SK-N-SH treated with all-trans-retinoic acid at 6 μM for 48 hours (cell line): ENCODE data around the gene SKAP2.

Source experiments
- ARNTL ChIP-seq: fragments of 450-650 bp; formaldehyde crosslinking; IDR thresholded peaks from 2 replicates; pipeline ENCODE4 v1.5.0; 2020; ENCODE audit warnings: low read depth, mild to moderate bottlenecking, moderate library complexity, borderline replicate concordance
- CREB5 ChIP-seq: fragments of 250-450 bp; sonication (Bioruptor Pico); IDR thresholded peaks from 2 replicates; pipeline ENCODE4 v1.5.1; 2020; ENCODE audit warnings: low read depth, mild to moderate bottlenecking, moderate library complexity
- CSDC2 ChIP-seq: fragments of 250-450 bp; sonication (Bioruptor Pico); IDR thresholded peaks from 2 replicates; pipeline ENCODE4 v1.5.0; 2020; ENCODE audit warnings: mild to moderate bottlenecking, moderate library complexity
- CSRNP3 ChIP-seq: fragments of 250-450 bp; sonication (Bioruptor Pico); IDR thresholded peaks from 2 replicates; pipeline ENCODE4 v1.5.1; 2021; ENCODE audit warnings: mild to moderate bottlenecking, moderate library complexity
- ESRRG ChIP-seq: fragments of 250-450 bp; sonication (Bioruptor Pico); IDR thresholded peaks from 2 replicates; pipeline ENCODE4 v1.6.1; 2021; ENCODE audit warnings: mild to moderate bottlenecking
- GLIS3 ChIP-seq: fragments of 250-450 bp; sonication (Bioruptor Pico); IDR thresholded peaks from 2 replicates; pipeline ENCODE4 v1.5.0; 2020; ENCODE audit warnings: mild to moderate bottlenecking, moderate library complexity
- ISL1 ChIP-seq: fragments of 250-450 bp; sonication (Bioruptor Pico); IDR thresholded peaks from 2 replicates; pipeline ENCODE4 v2.1.2; 2022; ENCODE audit warnings: mild to moderate bottlenecking, moderate library complexity
- OSR1 ChIP-seq: fragments of 250-450 bp; sonication (Bioruptor Pico); IDR thresholded peaks from 2 replicates; pipeline ENCODE4 v1.8.0; 2022; ENCODE audit warnings: moderate library complexity, mild to moderate bottlenecking, inconsistent platforms
- PATZ1 ChIP-seq: fragments of 250-450 bp; sonication (Bioruptor Pico); IDR thresholded peaks from 2 replicates; pipeline ENCODE4 v1.8.0; 2020; ENCODE audit warnings: mild to moderate bottlenecking, moderate library complexity, borderline replicate concordance
- TSHZ2 ChIP-seq: fragments of 250-450 bp; sonication (Bioruptor Pico); IDR thresholded peaks from 2 replicates; pipeline ENCODE4 v1.5.0; 2020; ENCODE audit warnings: mild to moderate bottlenecking, moderate library complexity
- ZC3H10 ChIP-seq: fragments of 250-450 bp; sonication (Bioruptor Pico); IDR thresholded peaks from 2 replicates; pipeline ENCODE4 v1.5.1; 2021; ENCODE audit warnings: mild to moderate bottlenecking, moderate library complexity
- ZFP3 ChIP-seq: fragments of 250-450 bp; sonication (Bioruptor Pico); IDR thresholded peaks from 2 replicates; pipeline ENCODE4 v1.5.0; 2020; ENCODE audit warnings: mild to moderate bottlenecking, moderate library complexity
- ZFP30 ChIP-seq: fragments of 450-650 bp; formaldehyde crosslinking; IDR thresholded peaks from 2 replicates; pipeline ENCODE4 v1.5.0; 2022; ENCODE audit warnings: mild to moderate bottlenecking, moderate library complexity
- ZNF565 ChIP-seq: fragments of 450-650 bp; formaldehyde crosslinking; conservative IDR thresholded peaks from 2 replicates; pipeline ENCODE4 v1.5.0; 2020; ENCODE audit warnings: low read depth, mild to moderate bottlenecking, moderate library complexity

- TF ChIP-seq PATZ1 (CRISPR knock-in tag) = no peak
- no peak for TF ChIP-seq OSR1 (CRISPR knock-in tag)
- TF ChIP-seq ARNTL (CRISPR knock-in tag) = no peak
- no peak for TF ChIP-seq TSHZ2 (CRISPR knock-in tag)
- TF ChIP-seq ESRRG (CRISPR knock-in tag) = no peak
- TF ChIP-seq ZFP3 (CRISPR knock-in tag) = no peak
- TF ChIP-seq ISL1 (CRISPR knock-in tag) = no peak
- TF ChIP-seq CREB5 (CRISPR knock-in tag) = no peak
- TF ChIP-seq ZFP30 (CRISPR knock-in tag) = no peak
- no peak for TF ChIP-seq CSDC2
- no peak for TF ChIP-seq GLIS3 (CRISPR knock-in tag)
- TF ChIP-seq ZC3H10 (CRISPR knock-in tag) = no peak
- no peak for TF ChIP-seq ZNF565
- TF ChIP-seq CSRNP3 (CRISPR knock-in tag) = no peak
Measured at GRCh38 chr7:26639111-26639510, 225.3 kb downstream of the SKAP2 start.
